ENCODE data around the gene ESPNL. TPM values are rescaled to one million over a fixed set of nuclear protein-coding genes. Genes with fewer than 3 reads are reported as not detected.

ESPNL gene
- total RNA-seq, 4 donors from 2014 or later = 0.27 to 2.5 TPM; not detected in 2

DNA sequence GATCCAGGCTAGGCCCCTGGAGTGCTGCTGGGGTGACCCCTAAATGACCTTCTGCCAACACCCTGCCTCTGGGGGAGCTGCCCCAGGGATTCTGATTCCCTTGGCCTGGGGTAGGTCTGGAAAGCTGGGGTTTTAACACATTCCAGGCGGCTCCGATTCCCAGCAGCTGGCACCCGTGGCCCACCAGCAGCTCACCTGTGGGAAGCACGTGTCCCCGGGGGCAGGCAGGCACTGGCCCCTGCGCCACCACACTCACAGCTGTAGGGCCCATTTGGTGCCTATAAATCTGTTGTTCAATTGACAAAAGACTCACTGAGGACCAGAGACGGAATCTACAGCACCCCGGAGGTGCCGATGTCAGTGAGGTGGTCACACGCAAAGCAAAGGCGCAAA lies 34.2 kb downstream of the ESPNL start:
- H3K36me3 ChIP-seq = no peaks in the 10 kb centered on the region
- peak in 1 of 3 donors; percentile 22 for DNase-seq
- no peaks in the 10 kb centered on the region for H3K27me3 ChIP-seq
- H3K4me3 ChIP-seq = no peak overlapping the region
- no peak overlapping the region for H3K27ac ChIP-seq
- TF ChIP-seq, protein P1, sequence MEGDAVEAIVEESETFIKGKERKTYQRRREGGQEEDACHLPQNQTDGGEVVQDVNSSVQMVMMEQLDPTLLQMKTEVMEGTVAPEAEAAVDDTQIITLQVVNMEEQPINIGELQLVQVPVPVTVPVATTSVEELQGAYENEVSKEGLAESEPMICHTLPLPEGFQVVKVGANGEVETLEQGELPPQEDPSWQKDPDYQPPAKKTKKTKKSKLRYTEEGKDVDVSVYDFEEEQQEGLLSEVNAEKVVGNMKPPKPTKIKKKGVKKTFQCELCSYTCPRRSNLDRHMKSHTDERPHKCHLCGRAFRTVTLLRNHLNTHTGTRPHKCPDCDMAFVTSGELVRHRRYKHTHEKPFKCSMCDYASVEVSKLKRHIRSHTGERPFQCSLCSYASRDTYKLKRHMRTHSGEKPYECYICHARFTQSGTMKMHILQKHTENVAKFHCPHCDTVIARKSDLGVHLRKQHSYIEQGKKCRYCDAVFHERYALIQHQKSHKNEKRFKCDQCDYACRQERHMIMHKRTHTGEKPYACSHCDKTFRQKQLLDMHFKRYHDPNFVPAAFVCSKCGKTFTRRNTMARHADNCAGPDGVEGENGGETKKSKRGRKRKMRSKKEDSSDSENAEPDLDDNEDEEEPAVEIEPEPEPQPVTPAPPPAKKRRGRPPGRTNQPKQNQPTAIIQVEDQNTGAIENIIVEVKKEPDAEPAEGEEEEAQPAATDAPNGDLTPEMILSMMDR (IDR thresholded peaks at IDR 0.05) = no peak
- no peak for TF ChIP-seq POLR2A (IDR thresholded peaks at IDR 0.05)
- no peaks in the 10 kb centered on the region for H3K9me3 ChIP-seq
- H3K4me1 ChIP-seq = peaks cover 0 to 11% (median 5%) of the 10 kb centered on the region in 4 donors

DNA sequence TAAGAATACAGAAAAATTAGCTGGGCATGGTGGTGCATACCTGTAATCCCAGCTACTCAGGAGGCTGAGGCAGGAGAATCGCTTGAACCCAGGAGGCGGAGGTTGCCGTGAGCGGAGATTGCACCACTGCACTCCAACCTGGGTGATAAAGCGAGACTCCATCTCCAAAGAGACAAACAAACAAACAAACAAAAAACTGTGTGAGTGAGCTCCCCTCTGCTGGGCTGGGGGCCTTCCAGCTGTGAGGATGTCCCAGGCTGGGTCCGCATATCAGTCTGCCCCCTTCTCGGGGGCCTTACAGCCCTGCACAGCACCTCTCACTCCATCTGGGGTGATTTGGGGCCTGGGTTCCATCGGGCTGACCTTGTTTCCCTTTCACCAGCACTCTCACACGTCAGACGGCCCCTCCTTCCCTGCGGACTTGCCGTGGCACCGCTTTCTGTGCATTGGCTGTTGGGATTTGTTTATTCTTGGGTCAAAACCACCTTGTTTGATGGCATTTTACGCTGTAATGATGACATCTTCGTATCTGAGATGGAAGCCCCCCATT lies 35.5 kb downstream of the ESPNL start:
- DNase-seq = no peak
- Histone ChIP-seq H3K4me3 (no peak overlapping the region), H3K27me3 (no peaks in the 10 kb centered on the region), H3K36me3 (no peaks in the 10 kb centered on the region), H3K9me3 (no peaks in the 10 kb centered on the region), H3K27ac (no peak overlapping the region), H3K4me1 (peaks cover 0 to 15% (median 5%) of the 10 kb centered on the region in 4 donors)
- TF ChIP-seq POLR2A (IDR thresholded peaks at IDR 0.05) = no peak
- TF ChIP-seq, protein P1 (IDR thresholded peaks at IDR 0.05) = no peak

DNA sequence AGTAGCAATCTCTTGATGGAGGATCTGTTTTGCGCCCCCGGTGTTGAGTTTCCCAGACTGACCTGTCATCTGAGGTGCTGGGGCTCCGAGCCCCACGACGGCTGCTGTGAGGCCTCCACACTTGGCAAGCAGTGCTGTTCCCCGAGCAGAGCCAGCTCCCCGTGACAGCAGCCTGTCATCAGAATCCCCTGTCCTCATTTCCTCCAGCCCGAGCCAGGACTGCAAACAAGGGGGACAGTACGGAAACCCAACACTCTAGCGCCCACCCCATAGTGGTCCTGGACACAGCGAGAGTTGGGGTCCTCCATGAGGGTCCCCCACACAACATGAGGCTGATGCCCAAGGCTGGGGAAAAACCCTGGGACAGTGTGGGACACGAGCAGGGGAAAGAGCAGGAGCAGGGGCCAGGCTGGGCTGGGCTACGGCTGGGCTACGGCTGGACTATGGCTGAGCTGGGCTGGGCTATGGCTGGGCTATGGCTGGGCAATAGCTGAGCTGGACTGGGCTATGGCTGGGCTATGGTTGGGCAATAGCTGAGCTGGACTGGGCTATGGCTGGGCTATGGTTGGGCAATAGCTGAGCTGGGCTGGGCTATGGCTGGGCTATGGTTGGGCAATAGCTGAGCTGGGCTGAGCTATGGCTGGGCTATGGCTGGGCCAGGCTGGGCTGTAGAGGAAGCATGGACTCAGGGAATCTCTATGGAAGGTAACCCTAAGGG lies 36.8 kb downstream of the ESPNL start:
- peak in 1 of 3 donors; percentile 58 for DNase-seq
- H3K27me3 ChIP-seq = no peaks in the 10 kb centered on the region
- H3K27ac ChIP-seq = peak overlapping the region in 1 of 4 donors; percentile 19
- no peak overlapping the region for H3K4me3 ChIP-seq
- no peaks in the 10 kb centered on the region for H3K9me3 ChIP-seq
- peaks cover 4 to 15% (median 10%) of the 10 kb centered on the region in 4 donors for H3K4me1 ChIP-seq
- TF ChIP-seq, protein P1 (IDR thresholded peaks at IDR 0.05) = no peak
- TF ChIP-seq POLR2A (IDR thresholded peaks at IDR 0.05) = no peak
- no peaks in the 10 kb centered on the region for H3K36me3 ChIP-seq

DNA sequence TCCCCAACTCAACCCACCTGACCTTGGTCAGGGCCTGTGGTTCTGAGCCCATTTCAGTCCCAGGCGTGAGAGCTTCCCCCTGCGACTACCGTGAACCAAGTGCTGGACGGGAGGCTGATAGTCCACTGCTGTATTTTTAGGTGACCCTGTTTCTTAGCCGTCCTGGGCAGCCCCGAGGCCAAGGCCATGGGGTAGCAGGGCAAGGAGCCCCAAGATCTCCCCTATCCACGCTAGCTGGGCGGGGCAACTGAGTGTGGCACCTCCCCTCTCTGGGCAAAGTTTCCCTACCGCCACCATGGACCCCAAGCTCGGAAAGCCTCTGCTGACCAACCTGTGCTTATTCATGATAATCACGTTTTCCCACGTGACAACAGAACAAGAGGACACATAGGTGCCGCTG lies 37.7 kb downstream of the ESPNL start:
- H3K9me3 ChIP-seq = no peaks in the 10 kb centered on the region
- no peak overlapping the region for H3K4me3 ChIP-seq
- TF ChIP-seq POLR2A (IDR thresholded peaks at IDR 0.05) = no peak
- TF ChIP-seq, protein P1 (IDR thresholded peaks at IDR 0.05) = no peak
- DNase-seq = no peak
- peaks cover 8 to 19% (median 12%) of the 10 kb centered on the region in 4 donors for H3K4me1 ChIP-seq
- H3K36me3 ChIP-seq = no peaks in the 10 kb centered on the region
- H3K27me3 ChIP-seq = no peaks in the 10 kb centered on the region
- peak overlapping the region in 1 of 4 donors; percentile 57 for H3K27ac ChIP-seq

DNA sequence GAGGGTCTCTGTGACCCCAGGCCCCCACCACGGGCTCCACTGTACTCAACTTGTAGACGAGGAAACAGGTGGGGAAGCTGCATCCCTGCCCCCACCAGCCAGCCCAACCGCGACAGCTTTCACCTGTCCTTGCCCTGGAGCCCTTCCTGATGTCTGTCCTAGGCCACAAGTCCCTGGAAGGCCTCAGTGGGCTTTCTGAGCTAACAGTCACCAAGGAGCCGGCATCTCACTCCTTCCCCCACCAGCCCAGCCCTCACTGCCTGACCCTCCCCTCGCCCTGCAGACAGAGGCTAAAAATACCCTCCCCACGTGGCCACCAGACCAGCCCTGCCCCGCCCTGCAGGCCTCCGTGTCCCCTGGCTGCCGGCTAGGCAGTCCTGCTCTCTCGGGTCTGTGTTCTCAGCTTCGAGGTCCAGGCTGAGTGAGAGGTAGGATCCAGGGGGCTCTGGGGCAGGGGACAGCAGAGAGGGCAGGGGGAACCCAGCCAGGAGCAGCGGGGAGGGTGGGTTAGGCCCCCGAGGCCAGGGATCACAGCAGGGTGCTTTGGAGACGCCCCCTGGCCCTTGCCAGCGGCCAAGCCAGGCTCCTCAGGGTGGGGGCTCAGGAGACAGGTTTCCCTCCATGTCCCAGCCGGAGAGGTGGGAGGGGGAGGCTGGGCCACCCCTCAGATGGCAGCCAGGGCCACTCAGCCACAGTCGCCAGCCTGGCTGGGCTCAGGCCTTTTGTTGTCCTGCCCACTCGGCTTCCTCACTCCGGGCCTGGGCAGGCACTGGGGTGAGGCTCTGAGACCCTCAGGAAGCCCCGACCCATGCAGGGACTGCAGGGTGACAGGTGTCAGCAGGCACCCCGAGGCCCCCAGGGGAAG lies 38.4 kb downstream of the ESPNL start, which contains the start of gene KLHL30:
Gene KLHL30, plus strand, starts transcription at position 338 of the 865 bp plus-strand sequence. CDS start 2,087 bp downstream, outside the sequence.
- no peaks in the 10 kb centered on the region for H3K9me3 ChIP-seq
- H3K4me1 ChIP-seq = peaks cover 8 to 26% (median 12%) of the 10 kb centered on the region in 4 donors
- H3K36me3 ChIP-seq = no peaks in the 10 kb centered on the region
- H3K4me3 ChIP-seq = peak within 1 kb of the TSS in 2 of 4 donors; percentile 19 to 24
- H3K27me3 ChIP-seq = no peaks in the 10 kb centered on the region
- no peak for TF ChIP-seq POLR2A (IDR thresholded peaks at IDR 0.05)
- TF ChIP-seq, protein P1 (IDR thresholded peaks at IDR 0.05) = no peak
- peak in 1 of 3 donors; percentile 34 for DNase-seq
- peak within 1 kb of the TSS in 1 of 4 donors; percentile 57 for H3K27ac ChIP-seq
